T-helper 2 cell treated with Interferon-gamma antibody and Interleukin-4, amounts not matched to agents 5 μg/mL and 100 μg/mL, for 36 hours (primary cell): ENCODE results near the gene CTTNBP2.

Source experiments
- DNase-seq: peaks from one replicate; pipeline ENCODE4 v3.0.0; 2021; ENCODE audit warnings: low spot score
- H3K27ac Mint-ChIP-seq: one replicate; pipeline ENCODE4 v1.8.0; 2021; ENCODE audit warnings: mild to moderate bottlenecking, mixed read lengths
- H3K27me3 Mint-ChIP-seq: one replicate; pipeline ENCODE4 v1.8.0; 2021; ENCODE audit warnings: low read depth, mixed read lengths
- H3K36me3 Mint-ChIP-seq: one replicate; pipeline ENCODE4 v1.8.0; 2021; ENCODE audit warnings: low read depth, mixed read lengths
- H3K4me1 Mint-ChIP-seq: one replicate; pipeline ENCODE4 v1.8.0; 2021; ENCODE audit warnings: low read depth, mixed read lengths
- H3K4me3 Mint-ChIP-seq: one replicate; pipeline ENCODE4 v1.8.0; 2022; ENCODE audit warnings: mild to moderate bottlenecking, moderate library complexity, mixed read lengths
- H3K9me3 Mint-ChIP-seq: one replicate; pipeline ENCODE4 v1.8.0; 2021; ENCODE audit warnings: mixed read lengths

The CTTNBP2 gene

DNA sequence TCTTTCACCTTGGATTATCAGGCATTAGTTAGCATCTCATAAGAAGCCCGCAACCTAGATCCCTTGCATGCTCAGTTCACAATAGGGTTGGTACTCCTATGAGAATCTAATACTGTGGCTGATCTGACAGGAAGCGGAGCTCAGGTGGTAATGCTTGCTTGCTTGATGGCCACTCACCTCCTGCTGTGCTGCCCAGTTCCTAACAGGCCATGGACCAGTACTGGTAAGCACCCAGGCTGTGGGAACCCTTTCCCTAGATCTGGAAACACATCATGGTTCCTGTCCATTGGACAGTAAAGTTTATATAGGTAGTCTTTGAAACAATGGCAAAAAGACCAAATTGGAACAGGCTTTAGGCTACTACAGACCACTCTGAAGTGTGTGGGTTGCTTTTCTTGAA, 9.4 kb upstream of the CTTNBP2 start:
- no peaks in the 10 kb centered on the region for H3K36me3 Mint-ChIP-seq
- no peaks in the 10 kb centered on the region for H3K9me3 Mint-ChIP-seq
- no peak overlapping the region for H3K4me3 Mint-ChIP-seq
- DNase-seq = no peak
- no peak overlapping the region for H3K27ac Mint-ChIP-seq
- no peaks in the 10 kb centered on the region for H3K27me3 Mint-ChIP-seq
- no peaks in the 10 kb centered on the region for H3K4me1 Mint-ChIP-seq

DNA sequence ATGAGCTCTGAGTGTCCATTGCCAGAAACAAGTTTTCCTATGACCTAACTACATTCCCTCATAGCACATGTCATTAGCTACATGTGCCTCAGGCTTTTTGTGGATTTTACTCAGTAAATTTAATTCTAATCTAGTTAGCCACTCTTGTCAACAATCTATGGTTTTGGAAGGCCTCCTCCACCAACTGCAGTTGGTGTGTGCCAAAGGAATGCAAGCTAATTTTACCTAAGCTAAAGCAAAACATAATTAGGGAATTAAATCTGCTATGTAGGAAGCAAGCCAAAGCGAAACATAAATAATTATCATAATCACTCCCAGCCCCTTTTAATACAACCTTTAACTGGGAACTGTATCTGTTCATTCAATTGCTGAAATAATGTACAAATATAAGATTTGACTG, 3.5 kb upstream of the CTTNBP2 start:
- Mint-ChIP-seq H3K9me3 (no peaks in the 10 kb centered on the region), H3K27me3 (peaks cover 26% of the 10 kb centered on the region), H3K27ac (no peak overlapping the region), H3K36me3 (no peaks in the 10 kb centered on the region), H3K4me1 (peaks cover 2% of the 10 kb centered on the region), H3K4me3 (no peak overlapping the region)
- DNase-seq = no peak

DNA sequence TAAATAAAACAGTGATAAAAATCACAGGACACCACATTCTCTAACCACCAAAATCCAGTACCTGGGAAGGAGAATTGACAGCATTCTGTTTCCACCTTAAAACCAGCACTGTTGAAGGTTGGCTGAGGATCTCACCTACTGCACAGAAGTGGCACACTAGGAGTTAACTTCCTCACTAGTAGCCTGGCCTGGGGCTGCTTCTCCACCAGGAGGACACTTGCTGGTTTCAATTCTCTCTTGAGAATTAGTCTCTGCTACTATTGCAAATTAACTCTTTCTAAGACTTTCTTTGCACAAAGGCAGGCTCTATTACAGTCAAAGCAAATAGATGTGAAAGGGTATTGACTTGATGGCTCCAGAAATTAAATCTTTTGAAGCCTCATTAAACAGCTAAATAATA, 2.3 kb upstream of the CTTNBP2 start:
- Mint-ChIP-seq H3K27ac (no peak overlapping the region), H3K4me1 (peaks cover 2% of the 10 kb centered on the region), H3K27me3 (peaks cover 34% of the 10 kb centered on the region), H3K36me3 (no peaks in the 10 kb centered on the region), H3K9me3 (no peaks in the 10 kb centered on the region), H3K4me3 (no peak overlapping the region)
- DNase-seq = no peak

DNA sequence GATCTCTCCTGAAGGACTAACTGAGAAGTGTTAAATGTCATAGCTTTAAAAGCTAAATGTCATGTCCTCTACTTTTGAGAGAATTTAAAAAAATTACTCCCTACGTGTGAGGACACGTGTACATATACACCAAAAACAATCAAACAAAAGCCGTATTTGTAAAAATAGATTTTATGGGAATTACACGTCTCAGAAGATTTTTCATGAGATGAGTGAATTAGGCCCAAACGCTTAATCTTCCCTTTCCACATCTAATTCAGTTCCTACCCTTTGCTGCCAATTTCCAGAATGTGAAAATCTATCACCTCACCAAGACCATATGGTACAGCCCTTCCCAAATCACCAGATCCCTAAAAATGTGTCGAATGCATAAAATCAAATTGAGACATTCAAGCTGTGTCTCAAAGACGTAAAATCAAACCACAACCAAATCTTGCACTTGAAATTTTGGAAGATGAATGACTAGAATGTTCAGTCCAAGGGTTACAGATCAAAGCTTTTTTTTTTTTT, 1.0 kb upstream of the CTTNBP2 start:
- Mint-ChIP-seq H3K9me3 (no peaks in the 10 kb centered on the region), H3K4me3 (peak overlapping the region; percentile 13), H3K27ac (no peak overlapping the region), H3K36me3 (no peaks in the 10 kb centered on the region), H3K4me1 (peaks cover 2% of the 10 kb centered on the region), H3K27me3 (peaks cover 43% of the 10 kb centered on the region)
- no peak for DNase-seq

DNA sequence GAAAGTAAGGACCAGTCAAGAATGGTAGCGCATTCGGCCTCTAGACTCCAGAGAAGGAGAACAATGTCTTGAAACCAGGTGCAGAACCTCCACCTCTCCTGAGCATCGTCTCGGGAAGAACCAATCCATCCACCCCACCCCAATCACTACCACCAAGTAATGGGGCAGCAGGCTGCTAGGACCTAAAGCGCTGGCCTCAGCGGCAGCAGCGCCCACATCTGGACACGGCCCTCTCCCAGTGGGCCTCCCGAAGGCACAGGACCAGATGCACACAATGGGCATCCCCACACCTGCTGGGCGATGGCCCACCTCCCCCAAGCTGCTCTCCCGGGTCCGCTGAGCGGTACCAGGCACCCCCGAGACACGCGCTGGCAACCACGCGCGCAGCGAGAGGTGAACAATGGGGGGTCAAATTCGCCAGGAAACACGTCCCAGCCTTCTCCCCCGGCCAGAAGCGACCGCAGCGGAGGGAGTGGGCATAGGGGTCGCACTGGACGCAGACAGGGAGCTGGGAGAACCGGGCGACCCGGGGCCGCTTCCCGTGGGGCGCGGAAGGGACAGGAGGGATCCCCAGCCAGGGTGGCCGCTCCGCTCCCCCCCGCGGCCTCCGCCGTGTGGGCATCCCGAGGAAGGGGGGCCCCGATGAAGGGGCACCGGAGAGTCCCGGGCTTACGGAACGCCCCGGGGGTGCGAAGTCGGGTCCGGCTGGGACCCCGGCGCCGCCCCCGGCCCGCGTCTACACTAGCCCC, 506 bp downstream of the CTTNBP2 start:
- H3K4me1 Mint-ChIP-seq = peaks cover 2% of the 10 kb centered on the region
- no peaks in the 10 kb centered on the region for H3K36me3 Mint-ChIP-seq
- H3K27me3 Mint-ChIP-seq = peaks cover 46% of the 10 kb centered on the region
- peak overlapping the region; percentile 6 for H3K4me3 Mint-ChIP-seq
- no peak for DNase-seq
- no peaks in the 10 kb centered on the region for H3K9me3 Mint-ChIP-seq
- no peak overlapping the region for H3K27ac Mint-ChIP-seq

DNA sequence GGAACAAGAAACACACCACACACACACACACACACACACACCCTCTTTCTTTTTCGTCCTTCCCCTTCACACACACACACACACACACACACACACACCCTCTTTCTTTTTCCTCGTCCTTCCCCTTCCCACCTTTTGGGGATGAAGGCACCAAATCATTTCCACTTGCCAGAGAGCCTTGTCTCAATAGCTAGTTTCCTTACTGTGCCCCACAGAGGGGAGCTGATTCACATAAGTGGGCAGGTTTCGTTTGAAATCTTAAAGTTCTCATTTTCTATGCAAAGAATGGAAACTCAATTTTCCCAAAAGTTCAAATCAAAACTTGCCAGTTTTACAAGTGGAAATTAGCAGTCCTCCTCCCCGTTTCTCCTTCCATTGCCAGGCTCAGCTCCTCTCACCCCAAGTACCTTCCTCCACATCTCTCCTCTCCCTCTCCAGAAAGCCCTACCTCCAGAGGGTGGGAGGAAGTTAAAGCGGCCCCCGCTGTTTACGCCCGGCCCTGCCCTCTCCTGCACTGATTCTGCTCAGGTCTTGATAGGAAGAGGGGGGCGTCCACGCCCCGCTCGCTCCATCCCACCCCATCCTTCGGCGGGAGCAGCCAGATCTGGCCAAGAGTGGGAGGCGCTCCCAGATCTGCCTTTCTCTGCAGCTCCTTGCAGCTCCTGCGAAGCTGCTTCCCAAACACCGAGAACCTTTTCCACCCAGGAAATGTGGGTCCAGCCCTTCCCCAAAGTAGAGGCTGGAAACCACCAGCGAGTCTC, 1.3 kb downstream of the CTTNBP2 start:
- Mint-ChIP-seq H3K4me3 (no peak overlapping the region), H3K27me3 (peaks cover 46% of the 10 kb centered on the region), H3K27ac (no peak overlapping the region)

DNA sequence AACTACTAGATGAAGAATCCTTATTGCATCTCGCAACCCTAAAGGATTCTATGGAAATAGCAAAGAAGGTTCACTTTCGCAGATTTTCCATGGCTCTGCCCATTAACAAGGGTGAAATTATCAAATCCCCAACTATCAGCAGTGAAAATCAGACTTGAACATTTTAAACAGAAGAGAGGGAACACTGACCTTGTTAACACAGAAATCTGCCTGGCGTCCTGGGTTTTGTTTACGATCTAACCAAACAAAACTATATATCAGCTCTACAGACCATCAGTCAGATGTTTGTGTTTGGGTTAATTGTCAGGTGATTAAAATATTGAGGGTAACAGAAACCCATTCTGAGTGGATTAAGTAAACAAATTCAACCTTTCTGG, 1.9 kb downstream of the CTTNBP2 start:
- no peak overlapping the region for H3K27ac Mint-ChIP-seq
- H3K9me3 Mint-ChIP-seq = no peaks in the 10 kb centered on the region
- H3K4me3 Mint-ChIP-seq = no peak overlapping the region
- no peaks in the 10 kb centered on the region for H3K36me3 Mint-ChIP-seq
- DNase-seq = no peak
- H3K4me1 Mint-ChIP-seq = peaks cover 2% of the 10 kb centered on the region
- peaks cover 46% of the 10 kb centered on the region for H3K27me3 Mint-ChIP-seq

More for the DNA sequence above, 1.3 kb downstream of the CTTNBP2 start:
- no peak for DNase-seq
- no peaks in the 10 kb centered on the region for H3K9me3 Mint-ChIP-seq
- H3K36me3 Mint-ChIP-seq = no peaks in the 10 kb centered on the region
- peaks cover 2% of the 10 kb centered on the region for H3K4me1 Mint-ChIP-seq

DNA sequence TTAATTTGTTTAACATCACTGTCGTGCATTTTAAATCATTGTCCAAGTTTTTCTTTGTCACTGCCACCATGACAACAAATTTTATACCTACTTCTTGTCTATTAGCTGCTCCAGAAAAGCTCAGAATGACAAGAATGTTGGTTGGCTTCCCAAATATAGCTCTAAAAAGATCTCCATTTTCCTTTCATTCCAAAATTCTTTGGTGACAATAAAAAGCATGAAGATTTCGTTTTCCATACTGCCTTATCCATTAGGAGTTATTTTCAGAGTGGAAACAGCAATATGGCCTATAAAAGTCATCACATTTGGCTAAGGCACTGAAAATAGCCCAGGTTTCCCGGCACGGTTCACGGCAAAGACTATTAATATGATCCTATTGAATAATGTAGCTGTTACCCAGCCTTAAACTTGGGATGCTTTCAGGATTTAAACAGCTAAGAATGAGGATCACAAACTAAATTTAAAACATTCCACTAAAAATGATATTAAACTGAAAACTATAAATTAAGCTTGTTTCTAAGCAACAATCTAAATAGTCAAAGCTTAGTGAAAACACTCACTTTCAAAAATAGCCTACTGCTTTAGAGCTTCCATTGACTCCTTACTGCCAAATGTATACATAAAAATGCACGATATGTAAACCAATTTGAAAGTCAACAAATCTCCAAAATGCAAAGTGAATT, 2.7 kb downstream of the CTTNBP2 start:
- H3K36me3 Mint-ChIP-seq = no peaks in the 10 kb centered on the region
- H3K27me3 Mint-ChIP-seq = peaks cover 49% of the 10 kb centered on the region
- no peak overlapping the region for H3K27ac Mint-ChIP-seq
- no peak overlapping the region for H3K4me3 Mint-ChIP-seq
- no peak for DNase-seq
- H3K4me1 Mint-ChIP-seq = peaks cover 2% of the 10 kb centered on the region
- H3K9me3 Mint-ChIP-seq = no peaks in the 10 kb centered on the region

DNA sequence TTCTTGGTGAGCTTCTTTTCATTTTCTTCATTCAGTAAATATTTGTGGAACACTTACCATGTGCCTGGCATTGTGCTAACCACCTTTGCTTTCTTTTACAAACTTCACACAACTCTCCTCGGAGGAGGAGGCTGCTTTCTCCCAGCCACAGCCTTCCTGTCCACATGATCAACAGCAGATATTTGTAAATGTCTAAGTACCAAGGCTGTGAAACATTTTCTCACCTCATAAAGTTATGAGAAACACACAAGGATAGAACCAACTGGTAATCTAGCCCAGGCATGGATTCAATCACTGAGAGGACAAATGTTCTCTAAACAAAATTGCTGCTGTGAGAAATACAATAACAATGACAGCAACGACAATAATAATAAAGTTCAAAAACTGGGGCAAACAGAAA, 3.9 kb downstream of the CTTNBP2 start:
- H3K27me3 Mint-ChIP-seq = peaks cover 42% of the 10 kb centered on the region
- no peaks in the 10 kb centered on the region for H3K36me3 Mint-ChIP-seq
- DNase-seq = no peak
- H3K27ac Mint-ChIP-seq = no peak overlapping the region
- H3K9me3 Mint-ChIP-seq = no peaks in the 10 kb centered on the region
- H3K4me1 Mint-ChIP-seq = peaks cover 2% of the 10 kb centered on the region
- H3K4me3 Mint-ChIP-seq = no peak overlapping the region

DNA sequence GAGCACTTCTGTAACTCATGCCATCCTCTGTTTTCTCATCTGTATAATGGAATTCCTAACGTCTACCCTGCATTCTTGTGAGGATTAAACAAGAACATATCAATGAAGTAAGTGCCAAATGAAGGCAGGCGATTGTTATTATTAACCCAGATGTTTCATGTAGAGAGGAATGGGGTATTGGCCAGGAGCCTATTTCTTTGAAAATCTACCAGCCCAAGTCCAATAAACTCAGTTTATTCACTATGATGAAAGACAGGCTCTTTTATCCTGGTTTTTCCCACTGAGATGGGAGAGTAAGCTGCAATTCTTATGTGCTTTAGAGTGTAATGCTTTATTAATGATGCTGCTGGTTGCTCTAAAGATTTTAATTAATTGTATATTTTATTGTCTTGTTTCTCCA, 9.6 kb downstream of the CTTNBP2 start:
- Mint-ChIP-seq H3K27ac (no peak overlapping the region), H3K27me3 (peaks cover 3% of the 10 kb centered on the region), H3K36me3 (no peaks in the 10 kb centered on the region), H3K4me1 (no peaks in the 10 kb centered on the region), H3K9me3 (no peaks in the 10 kb centered on the region), H3K4me3 (no peak overlapping the region)
- DNase-seq = no peak

DNA sequence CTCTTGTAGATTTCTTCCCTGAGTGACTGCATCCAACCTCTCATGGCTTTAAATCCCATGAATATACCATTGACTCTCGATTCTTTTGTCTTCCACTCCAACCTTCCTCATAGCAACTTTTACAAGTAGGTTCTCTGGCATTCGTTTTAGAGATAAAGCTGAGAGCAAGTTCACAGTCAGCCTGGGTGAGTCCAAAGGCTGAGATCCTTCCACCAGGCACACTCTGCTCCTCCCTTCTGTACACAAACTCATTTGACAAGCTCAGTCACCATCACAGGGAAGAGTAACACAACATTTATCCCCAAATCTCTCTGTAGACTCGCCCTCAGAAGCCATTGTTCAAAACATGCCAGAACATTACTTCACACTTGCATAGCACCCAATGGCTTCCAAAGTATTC, 10.9 kb downstream of the CTTNBP2 start:
- Mint-ChIP-seq H3K4me1 (no peaks in the 10 kb centered on the region), H3K27me3 (peaks cover 3% of the 10 kb centered on the region), H3K9me3 (no peaks in the 10 kb centered on the region), H3K36me3 (no peaks in the 10 kb centered on the region), H3K4me3 (no peak overlapping the region), H3K27ac (no peak overlapping the region)
- no peak for DNase-seq

DNA sequence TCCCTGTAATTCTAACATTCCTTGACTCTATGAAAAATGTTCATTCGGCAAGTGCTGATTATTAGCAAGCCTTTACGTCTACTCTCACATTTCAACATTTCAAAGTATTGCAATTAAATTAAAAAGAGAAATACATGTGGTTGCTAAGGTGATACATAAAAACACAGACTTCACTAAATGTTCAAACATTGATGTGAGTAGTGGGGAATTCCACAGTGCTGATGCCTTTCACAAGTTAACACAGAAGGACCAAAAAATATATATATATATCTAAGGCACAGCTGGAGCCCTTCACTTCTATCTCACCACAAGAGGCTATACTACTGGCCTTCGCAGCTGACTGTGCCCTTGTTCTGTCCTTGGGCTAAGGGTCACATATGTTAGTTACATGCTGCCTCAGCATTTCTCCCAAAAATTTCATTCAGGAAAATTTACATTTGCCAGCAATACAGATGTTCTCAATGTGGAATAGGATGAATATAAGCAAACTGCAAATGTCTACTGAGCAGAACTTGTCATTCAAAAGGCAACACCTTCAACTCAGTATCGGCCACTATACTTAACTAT, 13.9 kb downstream of the CTTNBP2 start:
- H3K36me3 Mint-ChIP-seq = no peaks in the 10 kb centered on the region
- H3K9me3 Mint-ChIP-seq = no peaks in the 10 kb centered on the region
- H3K4me1 Mint-ChIP-seq = no peaks in the 10 kb centered on the region
- no peak overlapping the region for H3K27ac Mint-ChIP-seq
- no peaks in the 10 kb centered on the region for H3K27me3 Mint-ChIP-seq
- no peak overlapping the region for H3K4me3 Mint-ChIP-seq
- DNase-seq = no peak

DNA sequence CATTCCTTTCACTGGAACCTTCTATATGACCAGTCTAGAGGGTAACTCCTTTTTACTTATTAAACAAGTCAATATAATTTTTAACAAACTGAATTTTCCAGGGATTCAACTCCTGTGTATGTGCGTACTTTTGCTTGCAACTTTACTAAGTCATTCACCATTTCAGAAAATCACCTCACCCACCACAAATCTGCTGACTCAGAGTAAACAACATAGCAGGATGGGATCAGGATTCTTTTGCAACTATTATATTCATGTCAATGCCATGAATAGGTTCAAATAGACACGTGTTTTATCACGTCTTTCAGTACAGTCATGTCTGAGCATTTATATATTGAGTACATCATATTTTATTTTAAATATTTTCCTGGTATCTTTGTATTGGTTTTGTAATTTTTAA, 14.5 kb downstream of the CTTNBP2 start:
- no peak overlapping the region for H3K27ac Mint-ChIP-seq

DNA sequence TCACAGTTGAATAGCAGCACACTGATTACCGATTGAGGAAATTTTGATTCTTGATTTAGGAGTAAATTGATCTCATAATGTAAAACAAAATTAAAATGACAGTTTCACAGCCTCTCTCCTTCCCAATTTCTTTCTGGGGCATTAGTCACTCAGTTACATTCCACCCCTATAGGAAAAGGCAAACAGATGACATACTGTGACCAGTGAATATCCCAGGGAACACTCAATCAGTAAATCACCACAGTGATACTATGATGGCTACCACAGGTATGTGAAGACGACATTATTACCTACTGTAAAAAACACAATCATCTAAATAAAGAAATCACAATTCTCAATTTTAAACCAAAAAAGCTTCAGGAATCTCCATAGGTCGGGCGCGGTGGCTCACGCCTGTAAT, 15.5 kb downstream of the CTTNBP2 start:
- H3K27me3 Mint-ChIP-seq = no peaks in the 10 kb centered on the region
- H3K9me3 Mint-ChIP-seq = no peaks in the 10 kb centered on the region
- no peak overlapping the region for H3K4me3 Mint-ChIP-seq
- DNase-seq = no peak
- no peaks in the 10 kb centered on the region for H3K4me1 Mint-ChIP-seq
- no peak overlapping the region for H3K27ac Mint-ChIP-seq
- H3K36me3 Mint-ChIP-seq = no peaks in the 10 kb centered on the region

More for the DNA sequence above, 14.5 kb downstream of the CTTNBP2 start:
- H3K36me3 Mint-ChIP-seq = no peaks in the 10 kb centered on the region
- H3K4me1 Mint-ChIP-seq = no peaks in the 10 kb centered on the region
- no peaks in the 10 kb centered on the region for H3K27me3 Mint-ChIP-seq
- DNase-seq = no peak
- no peaks in the 10 kb centered on the region for H3K9me3 Mint-ChIP-seq
- no peak overlapping the region for H3K4me3 Mint-ChIP-seq
